Subcutaneous adipose tissue (tissue), 4 donors: ENCODE measurements around the gene NUBP2. TPM values are rescaled to one million over a fixed set of nuclear protein-coding genes. Genes with fewer than 3 reads are reported as not detected.

Source experiments
- CTCF ChIP-seq: fragments of 450-650 bp; IDR thresholded peaks from one replicate; pipeline ENCODE4 v1.5.1; 2016; ENCODE audit warnings: low read depth, mild to moderate bottlenecking, control low read depth, antibody characterized with exemption, moderate library complexity
- total RNA-seq, 4 donors: library from RNA; depleted of rRNA; stranded (reverse); fragments of >200 nt; gene quantifications; one replicate each; pipeline ENCODE4 v1.1.0, GENCODE V29; 2016

NUBP2 gene
- 10 to 100 TPM; 17.0 to 77.2 (median 49.7) TPM for total RNA-seq

GRCh38 chr16:1782408-1783264 is at the start of gene NUBP2, which contains the start of gene SPSB3:
TSS of gene NUBP2 (plus strand) at chr16:1782960. CDS start at chr16:1783021, 61 bp downstream.
TSS of gene SPSB3 (minus strand) at chr16:1782571. CDS start at chr16:1781483, 1,088 bp downstream.
- no peak for TF ChIP-seq CTCF

GRCh38 chr16:1734123-1734522 is 48.6 kb upstream of the NUBP2 start:
- no peak for TF ChIP-seq CTCF

GRCh38 chr16:1734816-1735215 is 47.9 kb upstream of the NUBP2 start:
- no peak for TF ChIP-seq CTCF

- TF ChIP-seq CTCF = no peak
These were observed 42.5 kb upstream of the NUBP2 start for GRCh38 chr16:1740234-1740633.

- no peak for TF ChIP-seq CTCF
These were observed 41.8 kb upstream of the NUBP2 start for GRCh38 chr16:1740781-1741490.

- TF ChIP-seq CTCF = no peak
These were observed 41.1 kb upstream of the NUBP2 start for GRCh38 chr16:1741553-1742165.
